ENCODE data around the gene PRUNE2.

PRUNE2 gene

DNA sequence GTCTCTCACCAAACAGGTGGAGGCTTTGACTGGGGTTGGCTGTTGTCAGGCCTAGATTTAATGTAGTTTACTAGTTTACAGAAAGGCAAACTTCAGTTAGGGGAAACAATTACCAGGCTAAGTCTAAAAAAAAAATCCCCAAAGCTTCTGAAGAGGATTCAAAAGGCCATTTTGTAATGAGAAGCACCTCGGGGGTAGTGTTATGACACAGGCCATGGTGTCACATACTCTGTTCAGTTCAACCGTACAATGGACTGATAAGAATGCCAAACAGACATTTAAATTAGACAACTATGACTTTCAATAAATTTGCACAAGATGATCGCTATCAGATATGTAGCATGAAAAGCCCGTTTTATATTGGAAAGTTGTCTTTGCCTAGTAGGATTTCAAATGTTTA lies 261.7 kb downstream of the PRUNE2 start:
- no peaks in the 10 kb centered on the region for H3K36me3 ChIP-seq (replicated peaks)
- TF ChIP-seq, protein P1, sequence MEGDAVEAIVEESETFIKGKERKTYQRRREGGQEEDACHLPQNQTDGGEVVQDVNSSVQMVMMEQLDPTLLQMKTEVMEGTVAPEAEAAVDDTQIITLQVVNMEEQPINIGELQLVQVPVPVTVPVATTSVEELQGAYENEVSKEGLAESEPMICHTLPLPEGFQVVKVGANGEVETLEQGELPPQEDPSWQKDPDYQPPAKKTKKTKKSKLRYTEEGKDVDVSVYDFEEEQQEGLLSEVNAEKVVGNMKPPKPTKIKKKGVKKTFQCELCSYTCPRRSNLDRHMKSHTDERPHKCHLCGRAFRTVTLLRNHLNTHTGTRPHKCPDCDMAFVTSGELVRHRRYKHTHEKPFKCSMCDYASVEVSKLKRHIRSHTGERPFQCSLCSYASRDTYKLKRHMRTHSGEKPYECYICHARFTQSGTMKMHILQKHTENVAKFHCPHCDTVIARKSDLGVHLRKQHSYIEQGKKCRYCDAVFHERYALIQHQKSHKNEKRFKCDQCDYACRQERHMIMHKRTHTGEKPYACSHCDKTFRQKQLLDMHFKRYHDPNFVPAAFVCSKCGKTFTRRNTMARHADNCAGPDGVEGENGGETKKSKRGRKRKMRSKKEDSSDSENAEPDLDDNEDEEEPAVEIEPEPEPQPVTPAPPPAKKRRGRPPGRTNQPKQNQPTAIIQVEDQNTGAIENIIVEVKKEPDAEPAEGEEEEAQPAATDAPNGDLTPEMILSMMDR (IDR thresholded peaks at IDR 0.05; ENCODE audit: low read depth, low read length, missing control alignments): no peak
- in situ Hi-C loops (cut with HindIII; ENCODE audit: low pct_ligation_motif_present, low sequenced_read_pairs): no loop called here
- H3K4me3 ChIP-seq (ENCODE audit: low read depth, low read length): no peak overlapping the region
- no peak for DNase-seq
- H3K27ac ChIP-seq: no peak overlapping the region
- H3K27me3 ChIP-seq (replicated peaks): no peaks in the 10 kb centered on the region

DNA sequence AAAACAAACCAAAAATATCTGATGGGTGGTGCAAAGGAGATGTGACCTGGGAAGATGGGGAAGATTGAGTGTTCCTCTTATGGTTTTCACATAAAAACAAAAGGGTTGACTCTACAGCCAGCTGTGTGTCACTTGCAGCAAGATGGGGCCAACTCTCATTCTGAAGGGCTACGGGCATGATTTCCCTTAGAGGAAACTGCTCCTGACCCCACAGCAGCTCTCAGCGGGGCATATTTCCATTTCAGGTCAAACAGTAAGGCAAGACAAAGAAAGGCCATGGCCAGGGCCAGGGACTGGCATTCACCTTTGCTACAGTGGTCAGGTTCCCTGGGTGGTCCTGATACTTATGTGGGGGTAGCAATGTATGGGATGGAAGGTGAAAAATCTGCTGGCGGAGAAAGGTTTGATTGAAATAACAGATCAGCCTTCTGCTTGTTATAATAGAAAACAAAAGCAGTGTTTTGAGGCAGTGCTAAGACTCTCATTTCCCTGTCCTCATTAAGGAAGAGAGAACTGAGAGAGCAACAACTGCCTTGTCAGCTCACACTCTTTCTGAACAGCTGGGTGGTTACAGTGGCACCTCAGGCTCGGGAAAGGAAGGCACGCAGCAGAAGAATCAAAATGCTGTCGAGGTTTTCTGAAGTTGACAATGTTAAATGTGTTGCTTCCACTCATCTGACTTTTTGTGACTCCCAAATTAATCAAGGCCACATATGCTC lies 262.4 kb downstream of the PRUNE2 start:
- DNase-seq: no peak
- TF ChIP-seq, protein P1 (IDR thresholded peaks at IDR 0.05; ENCODE audit: low read depth, low read length, missing control alignments): no peak
- H3K36me3 ChIP-seq (replicated peaks): no peaks in the 10 kb centered on the region
- H3K4me3 ChIP-seq (ENCODE audit: low read depth, low read length): no peak overlapping the region
- in situ Hi-C loops (cut with HindIII; ENCODE audit: low pct_ligation_motif_present, low sequenced_read_pairs): no loop called here
- H3K27ac ChIP-seq: no peak overlapping the region
- H3K27me3 ChIP-seq (replicated peaks): no peaks in the 10 kb centered on the region

DNA sequence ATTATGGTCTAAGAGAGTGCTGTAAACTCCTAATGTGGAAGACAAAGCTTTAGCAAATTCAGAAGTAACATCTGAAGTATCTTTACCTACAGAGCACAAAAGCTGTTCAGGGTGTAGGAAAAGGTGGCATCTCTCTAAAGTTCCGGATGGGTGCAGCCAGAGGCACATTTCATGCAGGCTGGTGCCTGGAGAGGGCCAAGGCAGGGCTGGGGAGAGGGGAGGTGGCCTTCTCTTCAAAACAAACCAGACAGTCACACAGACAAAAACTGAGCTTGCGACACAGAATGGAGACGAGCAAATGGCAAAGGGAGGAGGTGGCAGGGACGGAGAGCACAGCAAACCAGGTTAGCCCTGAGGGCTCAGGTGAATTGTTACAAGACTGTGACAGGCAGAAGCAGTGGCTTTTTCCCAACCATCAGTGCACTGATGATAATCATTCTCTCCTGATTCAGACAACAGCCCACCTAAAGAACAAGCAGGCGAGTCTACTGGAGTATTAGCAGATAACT lies 263.2 kb downstream of the PRUNE2 start:
- in situ Hi-C loops (cut with HindIII; ENCODE audit: low pct_ligation_motif_present, low sequenced_read_pairs): no loop called here
- TF ChIP-seq, protein P1 (IDR thresholded peaks at IDR 0.05; ENCODE audit: low read depth, low read length, missing control alignments): no peak
- Histone ChIP-seq H3K27me3 (replicated peaks) (no peaks in the 10 kb centered on the region), H3K4me3 (ENCODE audit: low read depth, low read length) (no peak overlapping the region), H3K27ac (no peak overlapping the region), H3K36me3 (replicated peaks) (no peaks in the 10 kb centered on the region)
- DNase-seq: no peak

DNA sequence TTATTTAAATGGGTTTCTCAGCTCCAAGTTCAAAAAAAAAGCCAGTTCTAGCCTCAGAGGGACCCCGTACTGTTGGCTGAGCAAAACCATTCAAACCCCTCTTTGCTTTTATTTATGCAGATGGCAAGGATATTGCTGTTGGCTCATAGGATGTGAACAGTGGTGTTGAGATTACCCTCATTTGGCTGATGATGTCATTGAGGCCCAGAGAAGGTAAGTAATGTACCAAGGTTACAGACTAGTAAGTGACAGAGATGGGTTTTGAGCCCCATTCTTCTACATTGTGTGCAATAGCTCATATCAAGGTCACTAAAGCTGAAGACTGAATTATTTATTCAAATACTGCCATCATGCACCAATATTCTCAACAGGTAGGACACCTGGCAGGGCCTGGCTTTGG lies 263.8 kb downstream of the PRUNE2 start:
- TF ChIP-seq, protein P1 (IDR thresholded peaks at IDR 0.05; ENCODE audit: low read depth, low read length, missing control alignments): no peak
- no peak for DNase-seq
- in situ Hi-C loops (cut with HindIII; ENCODE audit: low pct_ligation_motif_present, low sequenced_read_pairs): no loop called here

DNA sequence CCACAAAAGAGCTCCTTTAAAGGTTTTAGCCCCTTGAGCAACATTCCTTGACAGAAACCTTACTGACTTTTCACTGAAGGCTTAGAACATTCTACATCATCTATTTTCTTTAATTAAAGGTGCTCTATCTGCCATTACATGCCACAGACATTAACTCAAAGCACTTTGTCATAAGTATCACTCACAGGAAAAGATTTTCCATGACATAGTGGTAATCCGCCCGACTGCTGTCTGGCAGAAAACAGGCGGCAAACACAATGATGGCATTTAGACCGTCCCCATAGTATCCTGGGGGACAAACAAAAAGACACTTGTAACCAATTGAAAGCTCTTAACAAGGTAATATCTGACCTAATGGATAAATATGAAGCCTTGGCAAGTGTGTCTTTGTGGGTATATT lies 267.9 kb downstream of the PRUNE2 start:
- Histone ChIP-seq H3K4me3 (ENCODE audit: low read depth, low read length) (no peak overlapping the region), H3K27me3 (replicated peaks) (no peaks in the 10 kb centered on the region), H3K27ac (no peak overlapping the region), H3K36me3 (replicated peaks) (no peaks in the 10 kb centered on the region)
- in situ Hi-C loops (cut with HindIII; ENCODE audit: low pct_ligation_motif_present, low sequenced_read_pairs): no loop called here
- no peak for DNase-seq
- TF ChIP-seq, protein P1 (IDR thresholded peaks at IDR 0.05; ENCODE audit: low read depth, low read length, missing control alignments): no peak

More for the DNA sequence above, 263.8 kb downstream of the PRUNE2 start:
- no peaks in the 10 kb centered on the region for H3K27me3 ChIP-seq (replicated peaks)
- no peak overlapping the region for H3K27ac ChIP-seq
- H3K4me3 ChIP-seq (ENCODE audit: low read depth, low read length): no peak overlapping the region
- H3K36me3 ChIP-seq (replicated peaks): no peaks in the 10 kb centered on the region

DNA sequence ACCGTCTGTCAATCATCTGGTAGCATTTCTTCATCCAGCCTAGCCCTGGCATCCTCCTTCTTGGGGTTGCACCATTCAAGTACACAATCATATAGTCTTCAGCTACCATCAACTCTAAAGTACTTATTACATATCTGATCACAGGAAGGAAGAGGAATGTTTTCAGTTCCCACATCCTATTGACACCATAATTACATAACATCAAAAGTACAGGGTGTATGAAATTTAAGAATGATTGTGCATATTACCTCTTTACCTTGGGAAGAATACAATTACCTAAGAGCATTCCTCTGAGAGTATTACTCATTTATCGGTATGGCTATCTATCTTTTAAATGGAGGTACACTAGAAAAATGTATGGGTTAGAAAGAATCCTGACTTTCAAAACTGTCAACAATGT lies 268.5 kb downstream of the PRUNE2 start:
- TF ChIP-seq, protein P1 (IDR thresholded peaks at IDR 0.05; ENCODE audit: low read depth, low read length, missing control alignments): no peak
- in situ Hi-C loops (cut with HindIII; ENCODE audit: low pct_ligation_motif_present, low sequenced_read_pairs): no loop called here
- no peak overlapping the region for H3K4me3 ChIP-seq (ENCODE audit: low read depth, low read length)
- H3K36me3 ChIP-seq (replicated peaks): no peaks in the 10 kb centered on the region
- H3K27me3 ChIP-seq (replicated peaks): no peaks in the 10 kb centered on the region
- DNase-seq: no peak
- no peak overlapping the region for H3K27ac ChIP-seq
